ENCODE data around the gene MAP4K3.
"Not testable (repeated sequence)": the region's sequence is repeated elsewhere in the genome, so short reads cannot be mapped to it uniquely, and the experiment has no call there.

DNA sequence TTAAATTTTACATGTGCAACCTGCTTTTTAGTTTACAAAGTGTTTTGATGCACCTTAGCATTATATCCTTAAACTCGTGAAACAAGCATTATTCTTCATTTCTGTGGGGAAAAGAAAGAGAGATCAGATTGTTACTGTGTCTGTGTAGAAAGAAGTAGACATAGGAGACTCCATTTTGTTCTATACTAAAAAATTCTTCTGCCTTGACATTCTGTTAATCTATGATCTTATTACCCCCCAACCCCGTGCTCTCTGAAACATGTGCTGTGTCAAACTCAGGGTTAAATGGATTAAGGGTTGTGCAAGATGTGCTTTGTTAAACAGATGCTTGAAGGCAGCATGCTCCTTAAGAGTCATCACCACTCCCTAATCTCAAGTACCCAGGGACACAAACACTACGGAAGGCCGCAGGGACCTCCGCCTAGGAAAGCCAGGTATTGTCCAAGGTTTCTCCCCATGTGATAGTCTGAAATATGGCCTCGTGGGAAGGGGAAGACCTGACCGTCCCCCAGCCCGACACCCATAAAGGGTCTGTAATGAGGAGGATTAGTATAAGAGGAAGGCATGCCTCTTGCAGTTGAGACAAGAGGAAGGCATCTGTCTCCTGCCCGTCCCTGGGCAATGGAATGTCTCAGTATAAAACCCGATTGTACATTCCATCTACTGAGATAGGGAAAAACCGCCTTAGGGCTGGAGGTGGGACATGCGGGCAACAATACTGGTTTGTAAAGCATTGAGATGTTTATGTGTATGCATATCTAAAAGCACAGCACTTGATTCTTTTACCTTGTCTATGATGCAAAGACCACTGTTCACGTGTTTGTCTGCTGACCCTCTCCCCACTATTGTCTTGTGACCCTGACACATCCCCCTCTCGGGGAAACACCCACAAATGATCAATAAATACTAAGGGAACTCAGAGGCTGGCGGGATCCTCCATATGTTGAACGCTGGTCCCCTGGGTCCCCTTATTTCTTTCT, 115.7 kb downstream of the MAP4K3 start:
- not testable (repeated sequence) for TF ChIP-seq CTCF, POLR2A (IDR thresholded peaks at IDR 0.05)
